Kidney (tissue), 14 donors: ENCODE results near the gene PLN. TPM values are rescaled to one million over a fixed set of nuclear protein-coding genes. Genes with fewer than 3 reads are reported as not detected.

Source experiments
- DNase-seq, 5 donors: peaks; one replicate each; pipeline ENCODE4 v3.0.0-alpha.2; 2013 to 2020
- FAIRE-seq: peaks from 2 replicates; lab custom pipeline; 2012; peaks lifted over from hg19 to GRCh38; lab: Jason Lieb, UNC
- H3K27ac ChIP-seq, 2 donors: one replicate each; pipeline ENCODE4 v1.7.0; 2013; ENCODE audit warnings: low read depth in 2 of 2, low read length in 2 of 2, inconsistent platforms in 1 of 2
- H3K27me3 ChIP-seq: one replicate; pipeline ENCODE4 v1.7.1; 2013; ENCODE audit warnings: low read length, inconsistent platforms; ENCODE audit not compliant: control insufficient read depth, insufficient read depth
- H3K36me3 ChIP-seq, 3 donors: one replicate each; pipeline versions ENCODE4 v1.7.0 to v1.7.1; 2013; ENCODE audit warnings: low read length in 3 of 3, control low read depth in 1 of 3, inconsistent platforms in 1 of 3; ENCODE audit not compliant: insufficient read depth in 3 of 3, control insufficient read depth in 2 of 3
- H3K4me1 ChIP-seq, 3 donors: one replicate each; pipeline versions ENCODE4 v1.7.0 to v1.7.1; 2013; ENCODE audit warnings: low read length in 3 of 3, inconsistent platforms in 1 of 3, low read depth in 1 of 3; ENCODE audit not compliant: control insufficient read depth in 2 of 3, insufficient read depth in 2 of 3
- H3K4me3 ChIP-seq, 3 donors: one replicate each; pipeline versions ENCODE4 v1.7.0 to v1.8.1; 2013; ENCODE audit warnings: low read length in 3 of 3, control low read depth in 1 of 3, inconsistent platforms in 1 of 3
- H3K9ac ChIP-seq, 3 donors: one replicate each; pipeline versions ENCODE4 v1.7.0 to v1.7.1; 2013; ENCODE audit warnings: low read length in 3 of 3, control low read depth in 1 of 3, inconsistent platforms in 1 of 3
- H3K9me3 ChIP-seq, 3 donors: one replicate each; pipeline versions ENCODE4 v1.7.0 to v1.7.1; 2013; ENCODE audit warnings: low read length in 3 of 3, control low read depth in 1 of 3, inconsistent platforms in 1 of 3; ENCODE audit not compliant: control insufficient read depth in 2 of 3, insufficient read depth in 1 of 3
- intact Hi-C: fragments of 100-400 bp; cut with DNase I; formaldehyde crosslinking; loops from one replicate; pipeline ENCODE4 v1.11.1; 2022
- polyA plus RNA-seq: library from polyadenylated mRNA; stranded (reverse); fragments of 350-450 nt; fragmentation: Illumina TruSeq; extraction: RNeasy Lipid Tissue Mini Kit (QIAGEN cat#74804); gene quantifications from one replicate; pipeline ENCODE4 v1.2.3, GENCODE V29; 2014; ENCODE audit warnings: low read depth, low replicate concordance; ENCODE audit not compliant: insufficient read depth
- total RNA-seq: library from RNA; stranded (reverse); fragmentation: NEBNext Ultra II Directional; extraction: Animal tissue kit (Norgen Biotek cat#: 25700); gene quantifications from one replicate; pipeline ENCODE4 v1.2.1, GENCODE V29; 2021
- TF ChIP-seq, protein P1 (sequence below): IDR thresholded peaks from 3 replicates; pipeline ENCODE4 v1.5.1; 2012; ENCODE audit warnings: mild to moderate bottlenecking, moderate library complexity, borderline replicate concordance; ENCODE audit not compliant: insufficient read depth; ENCODE audit errors: extremely low read depth
- donor health status: control.
- donor health status: control.
- donor health status: control.
- donor health status: control.
- donor health status: control.
- donor health status: DM: yes; HTN: yes; CAD: no.
- donor health status: Normal renal cell carcinoma (clear cell type).

PLN gene
- total and polyA plus RNA-seq, 2 donors from 2014 or later = 22.7 to 47.2 TPM

DNA sequence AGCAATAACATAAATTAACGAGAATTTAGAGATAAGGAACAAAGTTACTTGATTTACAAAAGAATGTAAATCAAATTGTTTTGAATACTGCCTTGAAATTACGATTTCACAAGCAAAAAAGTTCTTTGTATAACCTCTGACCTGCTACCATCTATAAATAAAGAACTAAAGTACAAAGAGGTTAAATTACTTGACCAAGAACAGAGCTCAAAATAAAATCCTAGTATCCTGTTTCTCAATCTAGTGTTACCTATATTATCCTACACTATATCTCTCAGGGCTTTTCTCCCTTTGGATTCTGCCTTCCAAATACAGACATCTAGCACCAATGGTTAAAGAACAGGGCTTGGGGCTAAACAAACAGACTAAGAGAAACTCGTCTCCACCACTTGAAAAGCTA, 43.8 kb downstream of the PLN start:
- H3K4me1 ChIP-seq = peaks cover 0 to 12% (median 0%) of the 10 kb centered on the region in 3 donors
- FAIRE-seq (no peak), DNase-seq (peak in 1 of 5 donors; percentile 23)
- no peaks in the 10 kb centered on the region for H3K9me3 ChIP-seq
- H3K27ac ChIP-seq = no peak overlapping the region
- H3K9ac ChIP-seq = no peak overlapping the region
- TF ChIP-seq, protein P1, sequence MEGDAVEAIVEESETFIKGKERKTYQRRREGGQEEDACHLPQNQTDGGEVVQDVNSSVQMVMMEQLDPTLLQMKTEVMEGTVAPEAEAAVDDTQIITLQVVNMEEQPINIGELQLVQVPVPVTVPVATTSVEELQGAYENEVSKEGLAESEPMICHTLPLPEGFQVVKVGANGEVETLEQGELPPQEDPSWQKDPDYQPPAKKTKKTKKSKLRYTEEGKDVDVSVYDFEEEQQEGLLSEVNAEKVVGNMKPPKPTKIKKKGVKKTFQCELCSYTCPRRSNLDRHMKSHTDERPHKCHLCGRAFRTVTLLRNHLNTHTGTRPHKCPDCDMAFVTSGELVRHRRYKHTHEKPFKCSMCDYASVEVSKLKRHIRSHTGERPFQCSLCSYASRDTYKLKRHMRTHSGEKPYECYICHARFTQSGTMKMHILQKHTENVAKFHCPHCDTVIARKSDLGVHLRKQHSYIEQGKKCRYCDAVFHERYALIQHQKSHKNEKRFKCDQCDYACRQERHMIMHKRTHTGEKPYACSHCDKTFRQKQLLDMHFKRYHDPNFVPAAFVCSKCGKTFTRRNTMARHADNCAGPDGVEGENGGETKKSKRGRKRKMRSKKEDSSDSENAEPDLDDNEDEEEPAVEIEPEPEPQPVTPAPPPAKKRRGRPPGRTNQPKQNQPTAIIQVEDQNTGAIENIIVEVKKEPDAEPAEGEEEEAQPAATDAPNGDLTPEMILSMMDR = no peak
- H3K4me3 ChIP-seq = no peak overlapping the region
- intact Hi-C loops = no loop called here
- no peaks in the 10 kb centered on the region for H3K27me3 ChIP-seq
- no peaks in the 10 kb centered on the region for H3K36me3 ChIP-seq

- Histone ChIP-seq H3K27me3 (no peaks in the 10 kb centered on the region), H3K4me3 (no peak overlapping the region), H3K9me3 (no peaks in the 10 kb centered on the region), H3K4me1 (peaks cover 0 to 5% (median 0%) of the 10 kb centered on the region in 3 donors), H3K27ac (no peak overlapping the region), H3K9ac (no peak overlapping the region), H3K36me3 (no peaks in the 10 kb centered on the region)
- FAIRE-seq = no peak
- TF ChIP-seq, protein P1 = no peak
- DNase-seq = no peak
- intact Hi-C loops = no loop called here
These were observed 46.8 kb downstream of the PLN start for GRCh38 chr6:118594877-118595276.

DNA sequence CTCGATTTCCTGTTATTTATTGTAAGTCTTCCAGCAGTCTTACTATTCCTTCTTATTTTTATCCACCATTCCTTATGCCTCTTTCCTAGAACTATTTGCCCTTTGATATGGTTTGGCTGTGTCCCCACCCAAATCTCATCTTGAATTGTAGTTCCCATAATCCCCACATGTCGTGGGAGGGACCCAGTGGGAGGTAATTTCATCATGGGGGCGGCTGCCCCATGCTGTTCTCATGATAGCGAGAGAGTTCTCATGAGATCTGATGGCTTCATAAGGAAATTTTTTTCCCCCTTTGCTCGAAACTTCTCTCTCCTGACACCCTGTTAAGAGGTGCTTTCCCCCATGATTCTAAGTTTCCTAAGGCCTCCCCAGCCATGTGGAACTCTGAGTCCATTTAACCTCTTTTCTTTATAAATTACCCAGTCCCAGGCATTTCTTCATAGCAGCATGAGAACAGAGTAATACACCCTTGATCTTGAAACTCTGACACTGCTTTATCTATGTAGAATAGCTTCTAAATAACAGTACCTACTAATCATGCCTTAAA, 48.8 kb downstream of the PLN start:
- TF ChIP-seq, protein P1 = no peak

GRCh38 chr6:118597636-118598035, 49.5 kb downstream of the PLN start:
- H3K4me1 ChIP-seq = peaks cover 0 to 2% (median 0%) of the 10 kb centered on the region in 3 donors
- TF ChIP-seq, protein P1 = no peak
- no peaks in the 10 kb centered on the region for H3K27me3 ChIP-seq
- H3K4me3 ChIP-seq = no peak overlapping the region
- H3K36me3 ChIP-seq = no peaks in the 10 kb centered on the region
- no peak overlapping the region for H3K27ac ChIP-seq
- intact Hi-C loops = no loop called here
- no peak for DNase-seq
- no peaks in the 10 kb centered on the region for H3K9me3 ChIP-seq
- H3K9ac ChIP-seq = no peak overlapping the region
- FAIRE-seq = no peak

More for the DNA sequence above, 48.8 kb downstream of the PLN start:
- DNase-seq (no peak), FAIRE-seq (no peak)
- Histone ChIP-seq H3K27ac (no peak overlapping the region), H3K4me3 (no peak overlapping the region), H3K4me1 (peaks cover 0 to 2% (median 0%) of the 10 kb centered on the region in 3 donors), H3K36me3 (no peaks in the 10 kb centered on the region), H3K9me3 (no peaks in the 10 kb centered on the region), H3K27me3 (no peaks in the 10 kb centered on the region), H3K9ac (no peak overlapping the region)
- intact Hi-C loops = no loop called here
